Measurements from ENCODE around the gene BCL11A. TPM values are rescaled to one million over a fixed set of nuclear protein-coding genes. Genes with fewer than 3 reads are reported as not detected.
"Not testable (repeated sequence)": the region's sequence is repeated elsewhere in the genome, so short reads cannot be mapped to it uniquely, and the experiment has no call there.

The BCL11A gene
- total and polyA plus RNA-seq, 2 of the 13 experiments (the other 11 are each of a cell fraction or from before 2014, with no cell fraction given): not detected

- TF ChIP-seq ZNF318 (CRISPR knock-in tag; IDR thresholded peaks at IDR 0.05): no peak
- TF ChIP-seq ZNF30 (CRISPR knock-in tag; IDR thresholded peaks at IDR 0.05): no peak
- TF ChIP-seq ZNF431 (CRISPR knock-in tag; IDR thresholded peaks at IDR 0.05; ENCODE audit: borderline replicate concordance, low read depth): no peak
- no peak for TF ChIP-seq ATRX (CRISPR knock-in tag; IDR thresholded peaks at IDR 0.05; ENCODE audit: borderline replicate concordance)
- TF ChIP-seq IKZF5 (CRISPR knock-in tag; IDR thresholded peaks at IDR 0.05): no peak
- TF ChIP-seq CREB1 (IDR thresholded peaks at IDR 0.05): no peak
- no peak for TF ChIP-seq CREB1 (CRISPR knock-in tag; IDR thresholded peaks at IDR 0.05)
- no peak for TF ChIP-seq ZNF296 (CRISPR knock-in tag; conservative IDR thresholded peaks at IDR 0.05)
- no peak for TF ChIP-seq FOXM1 (CRISPR knock-in tag; IDR thresholded peaks at IDR 0.05)
- TF ChIP-seq DR1 (CRISPR knock-in tag; IDR thresholded peaks at IDR 0.05): no peak
- no peak for TF ChIP-seq ZMAT3 (CRISPR knock-in tag; conservative IDR thresholded peaks at IDR 0.05)
- TF ChIP-seq SMARCC2 (IDR thresholded peaks at IDR 0.05): no peak
- TF ChIP-seq ZBTB7B (CRISPR knock-in tag; IDR thresholded peaks at IDR 0.05): no peak
Observed at GRCh38 chr2:60422826-60423483, 130.5 kb downstream of the BCL11A start (continued).

- H3K9me3 ChIP-seq (ENCODE audit: low read length); ATAC-seq; H3K36me3 ChIP-seq (replicated peaks in 1 of 2; ENCODE audit: control insufficient read depth in 1 of 2, insufficient read depth in 2 of 2, low read length in 2 of 2); intact Hi-C loops (cut with micrococcal nuclease; ENCODE audit: unreplicated experiment); FAIRE-seq; H4K20me1 ChIP-seq (ENCODE audit: insufficient read depth, low read length); DNase-seq (ENCODE audit: low spot score); H3K79me2 ChIP-seq (ENCODE audit: insufficient read depth, low read length); in situ Hi-C loops (cut with HindIII; ENCODE audit: extremely low pct_ligation_motif_present, low pct_unique_long_range_greater_than_20kb); H3K9ac ChIP-seq (ENCODE audit: insufficient read depth, low read depth, low read length); BruUV-seq (replicated peaks); H2AFZ ChIP-seq (ENCODE audit: low read length); H3K27ac ChIP-seq (ENCODE audit: extremely low read length, insufficient read depth, low read length); POLR2A ChIA-PET; H3K27me3 ChIP-seq (ENCODE audit: control insufficient read depth in 1 of 2, insufficient read depth in 2 of 2, low read length in 2 of 2); H3K4me3 ChIP-seq (replicated peaks in 1 of 3; ENCODE audit: insufficient read depth in 1 of 3, low read depth in 2 of 3, low read length in 3 of 3); H3K4me2 ChIP-seq (ENCODE audit: low read depth, low read length); H3K4me1 ChIP-seq (ENCODE audit: insufficient read depth, low read length); CTCF ChIA-PET (ENCODE audit: low intra/inter-chr PET ratio, low total read pairs): not testable (repeated sequence)
- 12% methylated on average over 1 of the region's 1 CpG for WGBS (ENCODE audit: low lambda C conversion rate)
Observed at GRCh38 chr2:60417210-60417609, 136.2 kb downstream of the BCL11A start.

Data from HepG2 (cell line).